ENCODE results near the gene RAB39A.

DNA sequence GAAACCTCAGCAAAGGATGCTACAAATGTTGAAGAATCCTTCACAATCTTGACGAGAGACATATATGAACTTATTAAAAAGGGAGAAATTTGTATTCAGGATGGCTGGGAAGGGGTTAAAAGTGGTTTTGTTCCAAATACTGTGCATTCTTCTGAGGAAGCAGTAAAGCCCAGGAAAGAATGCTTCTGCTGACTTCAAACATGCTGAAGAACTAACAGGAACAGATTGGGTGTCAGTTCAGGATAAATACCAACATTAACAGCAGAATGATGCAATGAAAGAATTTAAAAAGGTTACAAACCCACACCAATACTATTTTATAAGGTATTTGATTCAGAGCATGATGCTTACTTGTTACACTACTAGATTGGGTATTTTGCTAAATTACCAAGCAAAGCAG, 33.9 kb downstream of the RAB39A start:
- TF ChIP-seq, protein P1, sequence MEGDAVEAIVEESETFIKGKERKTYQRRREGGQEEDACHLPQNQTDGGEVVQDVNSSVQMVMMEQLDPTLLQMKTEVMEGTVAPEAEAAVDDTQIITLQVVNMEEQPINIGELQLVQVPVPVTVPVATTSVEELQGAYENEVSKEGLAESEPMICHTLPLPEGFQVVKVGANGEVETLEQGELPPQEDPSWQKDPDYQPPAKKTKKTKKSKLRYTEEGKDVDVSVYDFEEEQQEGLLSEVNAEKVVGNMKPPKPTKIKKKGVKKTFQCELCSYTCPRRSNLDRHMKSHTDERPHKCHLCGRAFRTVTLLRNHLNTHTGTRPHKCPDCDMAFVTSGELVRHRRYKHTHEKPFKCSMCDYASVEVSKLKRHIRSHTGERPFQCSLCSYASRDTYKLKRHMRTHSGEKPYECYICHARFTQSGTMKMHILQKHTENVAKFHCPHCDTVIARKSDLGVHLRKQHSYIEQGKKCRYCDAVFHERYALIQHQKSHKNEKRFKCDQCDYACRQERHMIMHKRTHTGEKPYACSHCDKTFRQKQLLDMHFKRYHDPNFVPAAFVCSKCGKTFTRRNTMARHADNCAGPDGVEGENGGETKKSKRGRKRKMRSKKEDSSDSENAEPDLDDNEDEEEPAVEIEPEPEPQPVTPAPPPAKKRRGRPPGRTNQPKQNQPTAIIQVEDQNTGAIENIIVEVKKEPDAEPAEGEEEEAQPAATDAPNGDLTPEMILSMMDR (IDR thresholded peaks at IDR 0.05; ENCODE audit: poor library complexity, severe bottlenecking), result no peak
- TF ChIP-seq RAD21 (conservative IDR thresholded peaks at IDR 0.05) (no peak), POLR2AphosphoS5 (IDR thresholded peaks at IDR 0.05) (no peak), TAF1 (IDR thresholded peaks at IDR 0.05; ENCODE audit: low read depth) (no peak), SMC3 (conservative IDR thresholded peaks at IDR 0.05; ENCODE audit: poor library complexity) (no peak), MXI1 (conservative IDR thresholded peaks at IDR 0.05; ENCODE audit: poor library complexity, severe bottlenecking) (no peak), EZH2 (IDR thresholded peaks at IDR 0.05; ENCODE audit: borderline replicate concordance, insufficient read depth, low read length, poor library complexity, severe bottlenecking) (no peak), EP300 (conservative IDR thresholded peaks at IDR 0.05; ENCODE audit: poor library complexity, severe bottlenecking) (no peak)

All from neural cell (in vitro differentiated cells).